Type B pancreatic cell (in vitro differentiated cells): ENCODE results near the gene FOSL1. TPM values are rescaled to one million over a fixed set of nuclear protein-coding genes. Genes with fewer than 3 reads are reported as not detected.

Source experiments
- DNase-seq: peaks from one replicate; pipeline ENCODE4 v3.0.0; 2021; ENCODE audit warnings: mixed read lengths; ENCODE audit not compliant: unreplicated experiment; ENCODE audit errors: extremely low spot score
- H3K27ac Mint-ChIP-seq: 2 replicates; pipeline ENCODE4 v1.8.0; 2021; ENCODE audit warnings: mild to moderate bottlenecking, mixed read lengths
- H3K27me3 Mint-ChIP-seq: 2 replicates; pipeline ENCODE4 v1.8.0; 2021; ENCODE audit warnings: mixed read lengths
- H3K36me3 Mint-ChIP-seq: 2 replicates; pipeline ENCODE4 v1.8.0; 2021; ENCODE audit warnings: mixed read lengths
- H3K4me1 Mint-ChIP-seq: one replicate; pipeline ENCODE4 v1.8.0; 2021; ENCODE audit warnings: mixed read lengths; ENCODE audit not compliant: unreplicated experiment
- H3K4me3 Mint-ChIP-seq: 2 replicates; pipeline ENCODE4 v1.8.0; 2021; ENCODE audit warnings: mild to moderate bottlenecking, mixed read lengths
- H3K9me3 Mint-ChIP-seq: 2 replicates; pipeline ENCODE4 v1.8.0; 2021; ENCODE audit warnings: mixed read lengths
- total RNA-seq: library from RNA; stranded (reverse); gene quantifications from 2 replicates; pipeline ENCODE4 v1.2.1, GENCODE V29; 2021; ENCODE audit warnings: low replicate concordance
- TF ChIP-seq, protein P1 (sequence below): fragments of 200-600 bp; sonication (generic); conservative IDR thresholded peaks from 2 replicates; pipeline ENCODE4 v1.5.0; 2021; ENCODE audit warnings: antibody characterized with exemption, mild to moderate bottlenecking

The FOSL1 gene
- total RNA-seq, 1 donor from 2014 or later: 2.1 TPM

DNA sequence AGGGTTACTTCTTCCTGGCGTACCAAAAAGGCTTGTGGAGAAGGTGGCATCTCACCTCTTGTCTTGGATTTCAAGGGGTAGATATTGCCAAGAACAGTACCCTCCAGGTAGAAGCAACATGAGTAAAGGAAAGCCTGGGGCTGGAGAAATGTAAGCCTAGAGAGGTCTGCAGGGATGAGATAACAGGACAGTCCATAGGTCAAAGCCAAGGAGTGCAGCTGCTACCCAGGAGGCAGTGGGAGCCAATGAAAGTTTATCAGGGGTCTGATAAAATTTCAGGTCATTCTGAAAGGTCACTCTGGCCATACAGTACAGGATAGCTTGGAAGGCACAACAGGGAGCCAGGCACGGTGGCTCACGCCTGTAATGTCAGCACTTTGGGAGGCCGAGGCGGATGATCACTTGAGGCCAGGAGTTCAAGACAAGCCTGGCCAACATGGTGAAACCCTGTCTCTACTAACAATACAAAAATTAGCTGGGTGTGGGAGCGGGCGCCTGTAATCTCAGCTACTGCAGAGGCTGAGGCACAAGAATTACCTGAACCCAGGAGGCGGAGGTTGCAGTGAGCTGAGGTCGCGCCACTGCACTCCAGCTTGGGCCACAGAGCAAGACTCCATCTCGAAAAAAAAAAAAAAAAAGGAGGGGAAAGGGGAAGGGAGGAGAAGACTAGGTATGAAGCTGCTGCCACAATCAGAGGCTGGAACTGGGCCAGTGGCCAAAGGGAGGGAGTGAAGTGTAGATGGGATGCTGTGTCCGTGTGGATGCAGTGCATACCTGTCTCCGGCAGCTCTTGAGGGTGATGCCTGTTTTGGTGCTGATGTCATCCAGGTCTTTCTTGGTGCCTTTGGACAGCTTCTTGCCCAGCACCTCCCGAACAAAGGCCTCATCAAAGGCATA, 13.1 kb downstream of the FOSL1 start:
- Mint-ChIP-seq H3K27ac (peak overlapping the region; percentile 83), H3K4me1 (peaks cover 31% of the 10 kb centered on the region), H3K9me3 (no peaks in the 10 kb centered on the region), H3K27me3 (peaks cover 8% of the 10 kb centered on the region), H3K36me3 (peaks cover 5% of the 10 kb centered on the region), H3K4me3 (peak overlapping the region; percentile 98)
- TF ChIP-seq, protein P1, sequence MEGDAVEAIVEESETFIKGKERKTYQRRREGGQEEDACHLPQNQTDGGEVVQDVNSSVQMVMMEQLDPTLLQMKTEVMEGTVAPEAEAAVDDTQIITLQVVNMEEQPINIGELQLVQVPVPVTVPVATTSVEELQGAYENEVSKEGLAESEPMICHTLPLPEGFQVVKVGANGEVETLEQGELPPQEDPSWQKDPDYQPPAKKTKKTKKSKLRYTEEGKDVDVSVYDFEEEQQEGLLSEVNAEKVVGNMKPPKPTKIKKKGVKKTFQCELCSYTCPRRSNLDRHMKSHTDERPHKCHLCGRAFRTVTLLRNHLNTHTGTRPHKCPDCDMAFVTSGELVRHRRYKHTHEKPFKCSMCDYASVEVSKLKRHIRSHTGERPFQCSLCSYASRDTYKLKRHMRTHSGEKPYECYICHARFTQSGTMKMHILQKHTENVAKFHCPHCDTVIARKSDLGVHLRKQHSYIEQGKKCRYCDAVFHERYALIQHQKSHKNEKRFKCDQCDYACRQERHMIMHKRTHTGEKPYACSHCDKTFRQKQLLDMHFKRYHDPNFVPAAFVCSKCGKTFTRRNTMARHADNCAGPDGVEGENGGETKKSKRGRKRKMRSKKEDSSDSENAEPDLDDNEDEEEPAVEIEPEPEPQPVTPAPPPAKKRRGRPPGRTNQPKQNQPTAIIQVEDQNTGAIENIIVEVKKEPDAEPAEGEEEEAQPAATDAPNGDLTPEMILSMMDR: no peak
- no peak for DNase-seq

DNA sequence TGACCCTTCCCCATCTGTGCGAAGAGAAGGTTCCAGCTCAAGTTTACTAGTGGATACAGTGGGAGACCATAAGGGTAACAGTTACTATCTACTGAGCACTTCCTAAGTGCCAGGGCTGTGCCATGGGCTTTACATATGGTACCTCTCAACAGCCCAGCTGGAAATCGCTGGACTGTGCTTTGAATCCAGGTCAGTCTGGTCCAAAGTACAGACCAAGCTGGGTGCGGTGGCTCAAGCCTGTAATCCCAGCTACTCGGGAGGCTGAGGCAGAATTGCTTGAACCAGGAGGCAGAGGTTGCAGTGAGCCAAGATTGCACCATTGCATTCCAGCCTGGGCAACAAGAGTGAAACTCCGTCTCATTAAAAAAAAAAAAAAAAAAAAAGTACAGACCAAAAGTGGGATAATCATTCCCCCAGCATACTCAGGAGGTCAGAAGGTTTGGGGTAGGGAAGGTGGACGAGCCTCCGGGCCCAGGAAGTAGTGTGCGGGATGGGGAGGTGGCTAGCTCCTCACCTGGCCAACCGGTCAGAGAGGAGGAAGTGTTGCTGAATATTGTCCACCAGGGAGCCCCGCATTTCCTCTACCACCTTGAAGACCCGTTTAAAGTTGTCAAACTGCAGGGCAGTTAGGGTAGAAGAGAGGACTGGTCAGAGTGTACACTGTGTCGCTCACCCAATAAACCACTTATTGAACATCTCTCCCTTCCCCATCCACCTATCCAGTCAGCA, 14.2 kb downstream of the FOSL1 start:
- H3K4me3 Mint-ChIP-seq: peak overlapping the region; percentile 98
- peaks cover 30% of the 10 kb centered on the region for H3K4me1 Mint-ChIP-seq
- peaks cover 5% of the 10 kb centered on the region for H3K36me3 Mint-ChIP-seq
- no peak for DNase-seq
- H3K27me3 Mint-ChIP-seq: peaks cover 7% of the 10 kb centered on the region
- H3K9me3 Mint-ChIP-seq: no peaks in the 10 kb centered on the region
- no peak overlapping the region for H3K27ac Mint-ChIP-seq
- TF ChIP-seq, protein P1: no peak

DNA sequence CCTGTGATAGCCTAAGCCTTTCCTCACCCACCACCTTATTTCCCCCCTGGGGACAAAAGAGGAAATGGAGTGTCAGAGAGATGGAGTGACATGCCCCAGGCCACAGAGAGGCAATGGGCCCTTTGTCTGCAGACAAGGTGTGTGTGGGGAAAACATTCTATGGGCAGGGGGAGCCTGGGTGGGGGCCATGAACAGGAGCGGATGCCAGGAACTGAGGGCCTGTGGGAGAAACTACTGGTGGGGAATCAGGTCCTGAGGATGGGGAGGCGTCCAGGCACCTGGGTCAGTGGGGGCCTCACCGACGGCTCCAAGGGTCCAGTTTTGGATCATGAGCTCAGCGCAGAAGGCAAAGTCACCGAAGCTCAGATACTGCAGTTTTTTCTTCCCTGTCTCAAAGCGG, 15.0 kb downstream of the FOSL1 start:
- DNase-seq: no peak
- Mint-ChIP-seq H3K27ac (no peak overlapping the region), H3K27me3 (peaks cover 7% of the 10 kb centered on the region), H3K9me3 (no peaks in the 10 kb centered on the region), H3K4me3 (peak overlapping the region; percentile 20), H3K36me3 (peaks cover 5% of the 10 kb centered on the region), H3K4me1 (peaks cover 28% of the 10 kb centered on the region)
- TF ChIP-seq, protein P1: no peak

DNA sequence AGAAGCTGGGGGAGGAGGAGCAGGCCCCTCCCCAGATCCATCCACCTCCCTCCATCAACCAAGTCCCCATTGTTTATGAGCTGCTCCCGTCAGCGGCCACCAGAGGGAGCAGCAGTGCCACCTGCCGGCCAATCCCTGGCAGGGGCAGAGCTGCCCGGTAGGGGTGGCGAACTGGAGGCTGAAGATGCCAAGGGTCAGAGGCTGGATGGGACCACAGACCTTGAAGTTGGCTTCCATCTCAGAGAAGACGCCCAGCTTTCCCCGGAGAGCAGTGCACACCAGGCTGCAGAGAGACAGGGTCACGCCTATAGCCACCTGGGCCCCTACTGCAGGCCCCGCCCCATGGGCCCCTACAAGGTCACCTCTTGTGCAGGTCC, 15.5 kb downstream of the FOSL1 start:
- H3K36me3 Mint-ChIP-seq: peaks cover 5% of the 10 kb centered on the region
- H3K4me3 Mint-ChIP-seq: peak overlapping the region; percentile 79
- H3K27me3 Mint-ChIP-seq: peaks cover 2% of the 10 kb centered on the region
- TF ChIP-seq, protein P1: peak; percentile 99
- H3K9me3 Mint-ChIP-seq: no peaks in the 10 kb centered on the region
- H3K4me1 Mint-ChIP-seq: peaks cover 23% of the 10 kb centered on the region
- peak overlapping the region; percentile 43 for H3K27ac Mint-ChIP-seq
- no peak for DNase-seq

DNA sequence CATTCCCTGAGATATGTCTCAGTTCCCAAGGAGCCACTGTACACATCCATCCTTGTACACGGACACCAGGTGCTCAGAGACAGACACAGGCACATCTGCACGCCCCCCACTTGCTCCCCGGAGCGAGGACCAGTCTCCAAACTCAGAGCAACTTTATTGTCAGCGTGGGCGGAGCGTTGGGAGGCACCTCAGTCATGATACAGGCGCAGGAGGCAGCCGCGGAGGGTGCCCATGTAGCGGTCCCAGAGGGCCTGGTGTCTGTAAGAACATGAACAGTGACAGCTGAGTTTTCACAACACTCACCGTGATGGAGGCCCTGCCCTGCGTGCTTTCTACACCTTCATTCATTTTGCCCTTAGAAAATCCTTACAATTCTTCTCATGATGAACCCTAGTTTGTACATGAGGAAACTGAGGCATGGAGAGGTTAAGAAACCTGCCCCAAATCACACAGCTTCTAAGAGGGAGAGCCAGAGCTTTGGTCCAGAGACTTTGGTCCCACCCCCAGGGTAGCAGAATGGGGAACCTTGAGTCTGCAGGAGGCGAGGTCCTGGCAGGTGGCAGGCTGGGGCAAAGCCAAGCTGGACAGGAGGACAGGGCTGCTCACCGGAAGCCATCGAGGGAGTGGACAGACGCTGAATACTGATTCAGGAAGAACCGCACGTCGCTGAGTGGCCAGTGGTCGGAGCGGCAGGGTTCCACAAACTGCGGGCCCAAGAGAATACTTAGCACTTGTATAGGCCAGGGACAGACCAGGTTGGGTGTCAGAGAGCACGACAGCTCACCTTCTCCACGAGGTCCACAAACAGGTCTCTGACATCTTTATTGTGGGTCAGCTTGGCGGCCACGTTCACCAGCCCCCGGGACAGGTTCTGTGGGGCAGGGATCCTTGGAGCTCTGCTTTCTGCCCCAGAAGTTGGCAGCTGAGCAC, 16.1 kb downstream of the FOSL1 start:
- Mint-ChIP-seq H3K4me3 (peak overlapping the region; percentile 79), H3K9me3 (no peaks in the 10 kb centered on the region), H3K4me1 (peaks cover 17% of the 10 kb centered on the region), H3K36me3 (peaks cover 5% of the 10 kb centered on the region), H3K27ac (peak overlapping the region; percentile 43), H3K27me3 (no peaks in the 10 kb centered on the region)
- TF ChIP-seq, protein P1: no peak
- DNase-seq: no peak
